Trophoblast cell (in vitro differentiated cells and primary cell): ENCODE data around the gene GRAMD1A.

Experiments used
- DNase-seq, 2 donors: peaks; one replicate each; pipeline ENCODE4 v3.0.0-alpha.2; 2016
- H2AFZ ChIP-seq: 2 replicates; pipeline ENCODE4 v1.6.1; 2013; ENCODE audit warnings: low read length, moderate library complexity, mild to moderate bottlenecking; ENCODE audit not compliant: insufficient read depth, poor library complexity
- H2AK5ac ChIP-seq: 2 replicates; pipeline ENCODE4 v1.6.1; 2013; ENCODE audit warnings: mild to moderate bottlenecking, low read length
- H2BK120ac ChIP-seq: 2 replicates; pipeline ENCODE4 v1.6.1; 2013; ENCODE audit warnings: low read length, mild to moderate bottlenecking, moderate library complexity; ENCODE audit not compliant: insufficient read depth, poor library complexity
- H2BK12ac ChIP-seq: 2 replicates; pipeline ENCODE4 v1.6.1; 2013; ENCODE audit warnings: mild to moderate bottlenecking, low read length, moderate library complexity
- H2BK5ac ChIP-seq: 2 replicates; pipeline ENCODE4 v1.6.1; 2013; ENCODE audit warnings: low read length, low read depth, moderate library complexity, mild to moderate bottlenecking; ENCODE audit not compliant: poor library complexity
- H3K14ac ChIP-seq: 2 replicates; pipeline ENCODE4 v1.6.1; 2013; ENCODE audit warnings: mild to moderate bottlenecking, low read length
- H3K18ac ChIP-seq: 2 replicates; pipeline ENCODE4 v1.6.1; 2013; ENCODE audit warnings: mild to moderate bottlenecking, low read length
- H3K23ac ChIP-seq: 2 replicates; pipeline ENCODE4 v1.6.1; 2013; ENCODE audit warnings: low read length
- H3K27ac ChIP-seq: 2 replicates; pipeline ENCODE4 v1.5.1; 2013; ENCODE audit warnings: low read depth, mild to moderate bottlenecking, inconsistent platforms, low read length, moderate library complexity
- H3K27me3 ChIP-seq: 2 replicates; pipeline ENCODE4 v1.6.1; 2013; ENCODE audit warnings: inconsistent platforms, mild to moderate bottlenecking, low read length, moderate library complexity; ENCODE audit not compliant: insufficient read depth
- H3K36me3 ChIP-seq, 2 experiments: 1 replicate in 1 of 2; 2 replicates in 1 of 2; pipeline ENCODE4 v1.6.1; 2013; ENCODE audit warnings: low read length in 2 of 2, mild to moderate bottlenecking in 2 of 2, moderate library complexity in 1 of 2; ENCODE audit not compliant: insufficient read depth in 2 of 2, control insufficient read depth in 1 of 2
- H3K4ac ChIP-seq: 2 replicates; pipeline ENCODE4 v1.6.1; 2013; ENCODE audit warnings: low read depth, mild to moderate bottlenecking, low read length, moderate library complexity
- H3K4me1 ChIP-seq, 2 experiments: 1 replicate in 1 of 2; 2 replicates in 1 of 2; pipeline ENCODE4 v1.6.1; 2013; ENCODE audit warnings: low read length in 2 of 2, mild to moderate bottlenecking in 2 of 2, moderate library complexity in 1 of 2; ENCODE audit not compliant: insufficient read depth in 2 of 2, control insufficient read depth in 1 of 2
- H3K4me2 ChIP-seq: 2 replicates; pipeline ENCODE4 v1.6.1; 2013; ENCODE audit warnings: inconsistent platforms, mild to moderate bottlenecking, low read length, moderate library complexity
- H3K4me3 ChIP-seq: 2 replicates; pipeline ENCODE4 v1.5.1; 2013; ENCODE audit warnings: mild to moderate bottlenecking, low read depth, low read length, inconsistent platforms
- H3K79me1 ChIP-seq: one replicate; pipeline ENCODE4 v1.6.1; 2013; ENCODE audit warnings: low read length
- H3K79me2 ChIP-seq: 2 replicates; pipeline ENCODE4 v1.6.1; 2013; ENCODE audit warnings: low read length, mild to moderate bottlenecking; ENCODE audit not compliant: control insufficient read depth, insufficient read depth, poor library complexity
- H3K9ac ChIP-seq: 2 replicates; pipeline ENCODE4 v1.6.1; 2013; ENCODE audit warnings: mild to moderate bottlenecking, low read length
- H3K9me3 ChIP-seq: 2 replicates; pipeline ENCODE4 v1.6.1; 2013; ENCODE audit warnings: low read depth, mild to moderate bottlenecking, control low read depth, inconsistent platforms, low read length; ENCODE audit not compliant: insufficient read depth
- H4K12ac ChIP-seq: 2 replicates; pipeline ENCODE4 v1.6.1; 2013; ENCODE audit warnings: low read depth, mild to moderate bottlenecking, low read length, moderate library complexity
- H4K8ac ChIP-seq: 2 replicates; pipeline ENCODE4 v1.6.1; 2013; ENCODE audit warnings: low read depth, mild to moderate bottlenecking, low read length, moderate library complexity
- H4K91ac ChIP-seq: one replicate; pipeline ENCODE4 v1.6.1; 2013; ENCODE audit warnings: low read depth, mild to moderate bottlenecking, low read length, moderate library complexity
- WGBS: extraction: QIAGEN DNeasy Blood & Tissue Kit; methylation state at CpG from one replicate; pipeline ENCODE4 v1.1.7; 2013; ENCODE audit warnings: missing lambda C conversion rate; ENCODE audit not compliant: insufficient read length, insufficient coverage; ENCODE audit errors: extremely low coverage; 5-methylcytosine and 5-hydroxymethylcytosine counted together

GRAMD1A gene

DNA sequence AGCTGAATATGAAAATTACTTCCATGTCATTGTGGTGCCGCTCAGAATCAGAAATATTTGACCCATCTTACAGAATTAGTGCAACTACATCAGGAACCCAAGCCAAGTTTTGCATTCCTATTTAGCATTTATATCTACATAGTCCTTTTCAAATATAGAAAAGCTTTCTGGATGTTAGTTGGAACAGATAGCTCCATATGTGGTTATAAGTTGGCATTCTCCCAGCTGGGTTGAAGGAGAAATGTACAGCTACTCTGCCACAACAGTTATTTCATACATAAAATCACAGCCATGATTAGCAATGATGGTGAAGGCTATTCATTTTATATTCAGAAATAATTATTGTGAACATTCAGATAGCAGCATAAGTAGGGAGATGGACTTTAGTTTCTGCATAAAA is 69.6 kb downstream of the GRAMD1A start:
- no peak overlapping the region for H3K9ac ChIP-seq
- no peak overlapping the region for H3K4me3 ChIP-seq
- H4K12ac ChIP-seq: no peak overlapping the region
- H3K4me1 ChIP-seq: peaks cover 7 to 8% of the 10 kb centered on the region in 2 experiments
- no peaks in the 10 kb centered on the region for H3K79me2 ChIP-seq
- no CpG with 5 or more reads among the region's 1 CpG for WGBS
- peaks cover 2% of the 10 kb centered on the region for H3K9me3 ChIP-seq
- no peak overlapping the region for H2BK12ac ChIP-seq
- no peak overlapping the region for H4K91ac ChIP-seq
- no peak overlapping the region for H3K4ac ChIP-seq
- H3K23ac ChIP-seq: no peak overlapping the region
- H2AK5ac ChIP-seq: no peak overlapping the region
- H3K27ac ChIP-seq: no peak overlapping the region
- no peak overlapping the region for H2BK120ac ChIP-seq
- H3K36me3 ChIP-seq: no peaks in the 10 kb centered on the region
- no peak overlapping the region for H3K4me2 ChIP-seq
- no peak overlapping the region for H2BK5ac ChIP-seq
- no peaks in the 10 kb centered on the region for H3K79me1 ChIP-seq
- no peak for DNase-seq
- H3K27me3 ChIP-seq: no peaks in the 10 kb centered on the region
- no peak overlapping the region for H3K14ac ChIP-seq
- H2AFZ ChIP-seq: no peak overlapping the region
- H3K18ac ChIP-seq: no peak overlapping the region
- H4K8ac ChIP-seq: no peak overlapping the region

DNA sequence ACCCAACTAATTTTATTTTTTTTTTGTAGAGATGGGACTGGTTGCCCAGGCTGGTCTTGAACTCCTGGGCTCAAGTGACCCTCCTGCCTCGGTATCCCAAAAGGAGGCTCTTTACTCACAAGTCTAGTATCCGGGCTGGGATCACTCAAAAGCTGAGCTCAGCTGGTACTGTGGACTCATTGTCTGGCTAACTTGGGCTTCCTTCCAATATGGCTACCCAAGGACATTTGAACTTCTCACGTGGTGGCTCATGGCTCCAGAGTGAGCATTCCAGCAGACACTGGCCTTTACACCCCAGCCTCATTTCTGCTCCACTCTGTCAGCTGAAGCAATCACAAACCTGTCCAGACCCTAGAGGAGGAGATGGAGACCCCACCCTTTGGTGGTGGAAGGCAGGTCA is 70.3 kb downstream of the GRAMD1A start:
- peaks cover 7 to 8% of the 10 kb centered on the region in 2 experiments for H3K4me1 ChIP-seq

DNA sequence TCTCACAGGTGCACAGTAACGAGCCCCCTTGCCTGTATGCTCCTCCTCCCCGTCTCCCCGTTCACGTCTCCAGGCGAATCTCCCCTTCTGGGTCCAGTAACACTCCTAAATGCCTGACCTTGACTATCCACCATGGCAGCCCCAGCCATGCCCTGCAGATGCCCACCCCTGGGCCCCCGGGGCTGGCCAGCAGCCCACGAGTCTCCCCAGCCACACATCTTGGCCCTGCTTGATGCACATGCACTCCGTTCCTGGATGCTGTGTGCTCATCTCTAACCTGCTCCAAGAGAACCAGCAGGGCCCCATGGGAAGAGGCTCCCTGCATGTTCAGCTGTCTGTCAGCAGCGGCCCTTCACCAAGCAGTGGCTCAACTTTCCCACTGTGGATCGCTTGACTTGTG is 73.4 kb downstream of the GRAMD1A start:
- Histone ChIP-seq H3K4me3 (no peak overlapping the region), H3K9ac (no peak overlapping the region), H2AFZ (no peak overlapping the region), H3K4ac (no peak overlapping the region), H3K14ac (no peak overlapping the region), H3K4me1 (peaks cover 3% of the 10 kb centered on the region in 2 experiments), H3K36me3 (no peaks in the 10 kb centered on the region), H4K12ac (no peak overlapping the region), H4K8ac (no peak overlapping the region), H2AK5ac (no peak overlapping the region), H3K23ac (peak overlapping the region; percentile 27), H3K9me3 (peaks cover 10% of the 10 kb centered on the region), H3K27ac (no peak overlapping the region), H4K91ac (no peak overlapping the region), H3K79me1 (no peaks in the 10 kb centered on the region), H2BK5ac (no peak overlapping the region), H3K79me2 (no peaks in the 10 kb centered on the region), H3K4me2 (no peak overlapping the region), H3K27me3 (no peaks in the 10 kb centered on the region), H2BK120ac (no peak overlapping the region), H2BK12ac (no peak overlapping the region), H3K18ac (no peak overlapping the region)
- no peak for DNase-seq
- no CpG with 5 or more reads among the region's 10 CpGs for WGBS

More for the DNA sequence above, 70.3 kb downstream of the GRAMD1A start:
- Histone ChIP-seq H3K27me3 (no peaks in the 10 kb centered on the region), H2BK120ac (no peak overlapping the region), H4K91ac (no peak overlapping the region), H3K9ac (no peak overlapping the region), H3K36me3 (no peaks in the 10 kb centered on the region), H3K27ac (no peak overlapping the region), H3K4me2 (no peak overlapping the region), H3K4ac (no peak overlapping the region), H3K14ac (no peak overlapping the region), H2AFZ (no peak overlapping the region), H3K79me2 (no peaks in the 10 kb centered on the region), H3K18ac (no peak overlapping the region), H2AK5ac (no peak overlapping the region), H2BK12ac (no peak overlapping the region), H3K9me3 (peaks cover 2% of the 10 kb centered on the region), H3K23ac (no peak overlapping the region), H4K8ac (no peak overlapping the region), H2BK5ac (no peak overlapping the region), H3K79me1 (no peaks in the 10 kb centered on the region), H3K4me3 (no peak overlapping the region), H4K12ac (no peak overlapping the region)
- no peak for DNase-seq
- no CpG with 5 or more reads among the region's 3 CpGs for WGBS

DNA sequence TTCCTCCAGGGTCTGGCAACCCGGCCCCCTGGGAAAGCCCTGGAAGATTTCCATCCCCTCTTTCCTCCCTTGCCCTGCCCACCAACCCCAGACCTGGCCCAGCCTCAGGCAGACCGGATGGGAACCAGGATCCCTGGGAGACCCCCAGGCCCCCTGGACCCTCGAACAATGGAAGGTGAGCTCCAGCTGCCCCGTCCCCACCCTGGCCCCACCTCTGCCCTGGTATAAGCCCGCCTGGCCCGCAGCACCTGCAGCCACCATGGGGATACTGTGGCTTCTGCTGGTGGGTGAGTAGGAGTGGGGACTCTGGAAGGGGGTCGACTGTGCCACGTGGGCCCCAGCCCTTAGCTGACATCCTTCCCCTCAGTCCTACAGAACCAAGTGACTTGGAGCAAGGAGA is 73.8 kb downstream of the GRAMD1A start:
- Histone ChIP-seq H3K36me3 (no peaks in the 10 kb centered on the region), H3K14ac (no peak overlapping the region), H2AFZ (no peak overlapping the region), H3K9ac (no peak overlapping the region), H4K91ac (no peak overlapping the region), H3K4me3 (no peak overlapping the region), H3K23ac (no peak overlapping the region), H4K8ac (no peak overlapping the region), H2BK12ac (no peak overlapping the region), H3K18ac (no peak overlapping the region), H3K4ac (no peak overlapping the region), H2BK5ac (no peak overlapping the region), H3K79me1 (no peaks in the 10 kb centered on the region), H3K4me2 (no peak overlapping the region), H3K27me3 (no peaks in the 10 kb centered on the region), H3K4me1 (no peaks in the 10 kb centered on the region), H3K27ac (no peak overlapping the region), H3K9me3 (peaks cover 10% of the 10 kb centered on the region), H2BK120ac (no peak overlapping the region), H3K79me2 (no peaks in the 10 kb centered on the region), H2AK5ac (no peak overlapping the region), H4K12ac (no peak overlapping the region)
- WGBS: no CpG with 5 or more reads among the region's 8 CpGs
- no peak for DNase-seq
